GM19023 (cell line): ENCODE data around the gene BOC.

Source experiments
- ATAC-seq: cut with Tn5 transposase; IDR thresholded peaks from one replicate; pipeline ENCODE4 v1.9.1; 2021; ENCODE audit warnings: mild to moderate bottlenecking, moderate library complexity; ENCODE audit not compliant: unreplicated experiment

Gene BOC

DNA sequence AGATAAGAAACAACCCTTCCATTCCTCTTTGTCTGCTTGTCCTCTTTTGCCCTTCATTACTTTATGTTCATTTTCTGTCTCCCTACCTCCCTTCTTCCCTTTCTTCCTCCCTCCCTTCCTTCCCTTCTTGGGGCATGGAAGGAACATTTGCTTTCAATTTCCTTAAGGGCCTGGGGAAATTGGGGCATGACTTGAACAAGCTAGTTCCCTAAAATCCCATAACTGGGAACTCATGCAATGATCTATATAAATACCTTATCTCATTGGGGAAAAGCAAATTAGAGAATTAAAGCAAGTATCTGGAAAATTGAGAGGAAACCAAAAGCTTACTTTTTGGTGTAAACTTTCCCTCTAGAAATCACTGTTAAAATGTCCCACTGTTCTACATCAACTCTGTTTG lies 35.7 kb downstream of the BOC start:
- no peak for ATAC-seq

DNA sequence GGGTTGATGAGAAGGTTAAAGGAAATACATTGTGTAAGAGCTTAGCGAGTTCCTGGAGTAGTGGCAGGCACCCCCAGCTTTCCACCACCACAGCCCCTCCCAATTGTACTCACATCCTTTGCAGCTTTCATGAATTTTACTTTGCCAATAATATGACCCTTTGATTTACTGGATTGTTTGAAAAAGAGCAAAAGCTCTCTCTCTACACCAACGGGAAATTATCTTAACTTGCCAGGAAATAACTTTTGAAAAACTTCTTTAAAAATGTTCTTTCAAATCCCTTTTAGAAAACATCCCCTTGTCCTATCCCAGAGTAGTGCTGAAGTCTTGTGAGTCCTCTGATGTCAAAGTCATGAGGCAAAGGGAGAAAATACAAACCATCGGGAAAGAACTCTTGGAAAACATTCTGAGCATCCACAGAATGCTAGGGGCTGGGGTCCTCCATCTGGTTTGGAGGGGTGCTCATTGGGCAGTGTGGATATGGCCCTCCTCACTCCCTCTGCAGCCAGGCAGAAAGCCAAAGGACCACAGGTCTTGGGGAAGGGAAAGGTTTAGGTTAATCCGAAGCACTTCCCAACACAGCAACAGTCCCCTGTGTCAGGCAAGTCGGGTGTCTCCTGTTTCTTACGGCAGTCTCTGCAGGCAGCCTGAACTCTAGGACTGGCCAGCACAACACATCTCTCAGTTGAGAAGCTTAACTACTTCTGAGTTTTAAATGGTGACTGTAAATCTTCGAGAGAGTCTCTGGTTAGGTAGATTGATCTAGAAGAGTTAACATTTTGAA lies 36.5 kb downstream of the BOC start:
- no peak for ATAC-seq

DNA sequence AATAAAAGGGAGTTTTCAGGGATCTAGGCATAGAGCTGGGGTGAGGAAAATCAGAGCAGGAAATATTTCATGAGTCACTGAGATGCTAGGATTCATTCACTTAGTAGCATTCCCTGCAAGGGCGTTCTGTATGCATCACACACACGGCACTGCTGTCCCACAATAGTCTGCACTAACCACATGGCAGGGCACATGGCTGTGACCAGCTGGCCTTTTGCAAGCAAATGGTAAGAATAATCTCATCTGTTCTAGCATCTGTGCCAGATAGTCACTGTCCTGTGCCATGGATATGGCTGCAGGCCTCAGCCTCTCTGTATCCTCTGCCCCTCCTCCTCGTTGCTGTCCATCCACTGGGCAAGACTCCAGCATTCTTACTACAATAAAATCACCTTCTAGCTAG lies 37.8 kb downstream of the BOC start:
- ATAC-seq, result no peak

DNA sequence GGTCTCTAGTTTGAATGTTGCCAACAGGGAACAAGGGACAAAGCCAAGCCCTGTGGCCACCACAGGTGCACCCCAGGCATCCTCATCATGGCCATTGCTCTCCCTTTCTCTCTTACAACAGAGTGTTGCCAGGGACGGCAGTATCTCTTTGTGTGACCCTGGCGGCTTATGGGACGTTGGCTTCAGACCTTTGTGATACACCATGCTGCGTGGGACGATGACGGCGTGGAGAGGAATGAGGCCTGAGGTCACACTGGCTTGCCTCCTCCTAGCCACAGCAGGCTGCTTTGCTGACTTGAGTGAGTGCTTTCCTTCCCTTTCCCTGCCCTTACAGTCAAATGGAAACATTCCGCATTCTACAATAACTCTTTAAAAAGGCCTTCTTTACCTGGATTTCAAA lies 38.2 kb downstream of the BOC start:
- ATAC-seq, result no peak

DNA sequence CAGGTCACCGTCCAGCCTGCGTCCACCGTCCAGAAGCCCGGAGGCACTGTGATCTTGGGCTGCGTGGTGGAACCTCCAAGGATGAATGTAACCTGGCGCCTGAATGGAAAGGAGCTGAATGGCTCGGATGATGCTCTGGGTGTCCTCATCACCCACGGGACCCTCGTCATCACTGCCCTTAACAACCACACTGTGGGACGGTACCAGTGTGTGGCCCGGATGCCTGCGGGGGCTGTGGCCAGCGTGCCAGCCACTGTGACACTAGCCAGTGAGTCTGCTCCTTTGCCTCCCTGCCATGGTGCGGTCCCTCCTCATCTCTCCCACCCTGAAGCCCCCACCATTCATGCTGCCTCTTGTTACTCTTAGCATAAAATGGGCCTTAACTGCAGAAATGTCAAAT lies 39.2 kb downstream of the BOC start:
- ATAC-seq, result no peak

DNA sequence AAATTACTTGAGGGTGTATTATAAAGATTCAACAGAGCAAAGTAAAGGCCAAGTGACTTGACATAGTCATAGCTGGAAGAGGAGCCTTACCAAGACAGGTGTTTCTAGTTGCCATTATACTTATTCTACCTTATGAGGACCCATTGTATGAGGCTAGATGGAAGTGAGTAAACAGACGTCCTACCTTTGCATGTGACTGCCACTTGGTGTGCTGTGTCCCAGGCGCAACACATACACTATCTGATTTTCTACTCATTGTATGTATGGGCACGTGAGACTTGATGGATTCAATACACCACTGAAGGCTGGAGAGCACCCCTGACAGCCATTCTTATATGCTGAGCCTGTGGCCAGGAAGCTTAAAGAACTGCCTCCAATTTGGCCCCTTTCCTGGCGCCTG lies 40.5 kb downstream of the BOC start:
- no peak for ATAC-seq

DNA sequence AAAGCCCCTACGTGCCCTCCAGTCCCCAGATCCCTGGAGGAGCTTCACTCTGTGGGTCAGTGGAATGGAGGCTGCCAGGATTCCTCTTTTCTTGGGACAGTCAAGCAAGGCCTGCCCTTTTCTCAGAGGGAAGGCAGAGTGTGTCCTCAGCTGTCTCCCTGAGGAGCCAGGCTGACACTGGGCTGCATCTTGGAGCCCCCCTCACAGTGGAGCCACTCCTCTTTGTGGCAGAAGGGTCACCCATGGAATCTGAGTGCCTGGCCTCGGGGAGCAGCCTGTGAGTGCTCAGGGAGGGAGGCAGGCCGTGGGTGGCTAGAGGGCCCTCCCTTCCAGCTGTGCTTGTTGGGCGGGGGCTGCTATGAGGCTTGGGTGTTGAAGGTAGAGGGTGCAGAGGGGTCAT lies 41.2 kb downstream of the BOC start:
- ATAC-seq, result no peak

DNA sequence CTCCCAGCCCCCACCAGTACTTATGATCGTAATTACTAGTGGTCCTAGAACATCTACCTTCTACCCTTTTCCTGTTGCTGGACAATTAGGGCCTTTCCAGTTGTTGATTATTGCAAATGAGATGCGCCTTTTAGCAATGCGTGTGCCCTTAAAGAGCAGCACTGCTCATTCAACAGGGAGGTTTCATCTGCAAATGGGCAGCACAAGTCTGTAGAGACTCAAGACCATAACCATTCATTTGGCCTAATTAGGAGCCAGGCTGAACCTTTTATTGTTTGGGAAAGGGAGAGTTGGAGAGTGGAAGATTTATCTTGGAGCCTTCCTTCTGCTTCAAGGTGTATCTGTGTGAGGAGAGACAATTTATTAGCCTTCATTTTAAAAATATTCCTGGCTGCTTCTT lies 42.3 kb downstream of the BOC start:
- ATAC-seq, result no peak

DNA sequence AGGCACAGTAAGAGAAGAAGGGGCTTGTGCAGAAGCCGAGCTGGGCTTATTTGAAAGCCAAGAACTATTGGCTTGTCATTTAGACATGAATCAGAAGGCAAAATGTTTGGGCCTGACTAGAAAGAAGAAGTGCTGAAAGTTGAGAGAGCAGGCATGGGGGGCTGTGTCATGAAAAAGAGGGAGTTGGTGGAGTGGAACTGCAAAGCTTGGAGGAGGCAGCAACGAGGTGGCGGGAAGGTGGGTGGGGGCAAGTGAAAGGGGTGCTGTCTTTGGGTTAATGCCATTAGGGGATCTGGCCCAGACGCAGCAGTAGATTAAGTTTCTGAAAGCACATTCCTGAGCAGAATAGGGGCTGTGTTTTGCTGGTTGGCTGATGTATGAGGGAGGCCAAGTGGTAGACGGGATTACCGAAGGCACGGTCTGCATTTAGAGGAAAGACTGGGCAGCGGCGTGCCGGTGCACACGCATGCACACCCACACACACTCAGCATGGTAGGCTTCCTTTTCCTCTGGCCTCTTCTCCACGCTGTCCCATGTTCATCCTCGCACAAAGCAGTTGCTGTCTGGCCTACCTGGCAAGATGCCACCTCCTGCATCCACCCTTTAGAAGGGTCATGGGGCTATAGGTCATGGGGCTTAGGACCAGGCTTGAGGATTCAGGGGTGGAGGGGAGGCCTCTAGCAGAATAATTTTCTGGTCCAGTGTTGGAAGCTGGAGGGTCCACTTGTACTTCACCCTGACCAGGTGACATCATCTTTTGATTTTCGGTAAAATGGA lies 43.0 kb downstream of the BOC start:
- no peak for ATAC-seq

DNA sequence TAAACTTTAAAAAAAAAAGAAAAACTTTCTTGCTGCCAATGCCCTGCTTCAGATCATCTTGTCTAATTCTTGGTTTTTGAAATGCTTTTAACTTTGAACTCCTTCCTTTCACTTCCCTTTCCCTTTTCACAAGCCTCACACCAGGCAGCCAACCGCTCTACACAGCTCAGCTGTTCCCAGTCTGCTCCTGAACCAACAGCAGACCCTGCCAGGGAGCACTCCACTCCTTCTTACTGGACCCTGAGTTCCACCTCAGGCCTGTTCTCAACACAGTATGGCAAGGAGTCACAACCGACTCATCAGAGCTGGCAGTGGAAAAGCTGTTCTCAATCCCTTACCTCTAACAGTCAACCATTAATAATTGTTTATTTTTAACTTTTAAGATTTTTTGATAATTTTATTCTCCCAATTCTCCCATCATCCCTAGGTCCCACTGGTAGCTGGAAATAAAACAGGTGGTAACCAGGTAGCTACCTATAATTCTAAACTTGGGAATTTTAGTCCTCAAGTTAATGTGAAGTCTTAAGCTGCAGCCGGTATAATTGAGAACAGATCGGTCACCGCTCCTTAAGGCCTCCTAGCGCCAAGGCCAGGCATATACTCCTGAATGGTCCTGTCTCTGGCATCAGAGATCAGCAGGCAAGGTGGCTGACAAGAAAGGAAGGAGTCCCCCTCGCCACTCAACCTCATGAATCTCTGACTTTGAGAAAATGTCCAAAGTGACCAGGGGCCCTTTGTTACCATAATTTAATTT lies 43.9 kb downstream of the BOC start:
- no peak for ATAC-seq

DNA sequence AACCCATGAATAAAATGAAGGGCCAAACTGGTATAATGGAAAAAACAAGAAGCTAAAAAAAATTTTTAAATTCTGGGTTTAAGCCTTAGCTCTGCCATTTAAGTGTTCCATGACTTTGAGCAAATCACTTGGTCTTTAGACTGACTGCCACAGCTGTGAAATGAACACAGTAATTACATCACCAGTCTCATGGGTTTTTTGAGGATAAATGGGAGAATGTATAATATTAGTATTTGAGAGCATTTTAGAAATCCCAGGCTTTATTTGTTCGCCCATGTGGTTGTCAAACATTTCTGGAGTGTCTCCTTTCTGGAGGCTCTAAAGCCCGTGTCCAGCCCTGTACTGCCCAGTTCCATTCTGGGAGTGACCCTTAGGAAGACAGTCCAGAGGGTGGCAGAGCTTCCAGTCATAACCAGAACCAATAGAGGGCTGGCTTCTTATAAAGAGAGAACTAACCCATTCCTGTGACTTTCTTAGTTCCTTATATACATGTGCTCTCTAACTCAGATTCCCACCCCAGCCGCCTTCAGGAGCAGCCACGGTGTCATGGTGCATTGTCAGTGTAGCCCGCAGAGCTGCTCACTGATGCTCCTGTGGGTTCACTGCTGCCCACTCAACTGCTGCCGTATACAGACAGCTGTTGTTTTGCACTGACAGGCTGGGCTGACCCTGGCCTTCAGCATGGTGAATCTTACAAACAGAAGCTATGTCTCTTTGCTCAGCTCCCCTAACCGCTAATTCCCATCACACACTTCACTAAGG lies 44.7 kb downstream of the BOC start:
- no peak for ATAC-seq

DNA sequence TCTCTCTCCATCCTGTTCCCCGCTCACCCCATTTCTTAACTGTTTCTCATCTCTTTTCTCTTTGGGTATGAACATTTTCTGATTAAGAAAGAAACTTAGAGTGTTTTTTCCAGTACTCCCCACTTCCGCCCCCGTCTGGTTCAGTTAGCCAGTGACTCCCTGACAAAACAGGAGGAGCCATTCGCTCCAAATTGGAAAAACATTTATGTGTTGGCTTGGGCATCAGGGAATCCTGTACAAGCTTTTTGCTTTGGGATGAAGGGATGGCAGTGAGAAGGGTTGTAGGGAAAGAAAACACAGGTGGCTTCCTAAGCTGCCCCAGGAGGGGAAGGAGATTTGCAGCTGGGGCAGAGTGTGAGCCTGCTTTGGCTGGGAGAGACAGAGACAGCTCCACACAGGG lies 47.0 kb downstream of the BOC start:
- ATAC-seq, result no peak

DNA sequence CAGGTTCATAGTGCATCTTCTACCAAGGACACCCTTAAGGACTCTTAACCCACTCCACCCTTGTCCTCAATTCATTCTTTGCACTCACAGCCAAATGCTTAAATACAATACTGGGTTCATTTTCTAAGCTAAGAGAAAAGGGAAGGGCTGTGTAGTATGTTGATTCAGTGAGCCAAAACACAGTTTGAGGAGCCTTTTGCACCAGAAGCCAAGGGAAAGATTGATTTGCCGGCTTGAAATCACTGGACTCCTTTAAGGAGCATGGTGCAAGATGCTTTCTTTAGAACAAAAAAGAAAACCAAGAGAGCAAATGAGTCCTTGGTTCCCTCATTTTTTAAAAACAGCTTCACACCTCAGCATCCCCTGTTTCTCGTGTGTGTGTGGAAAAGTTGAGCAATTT lies 47.8 kb downstream of the BOC start:
- no peak for ATAC-seq

DNA sequence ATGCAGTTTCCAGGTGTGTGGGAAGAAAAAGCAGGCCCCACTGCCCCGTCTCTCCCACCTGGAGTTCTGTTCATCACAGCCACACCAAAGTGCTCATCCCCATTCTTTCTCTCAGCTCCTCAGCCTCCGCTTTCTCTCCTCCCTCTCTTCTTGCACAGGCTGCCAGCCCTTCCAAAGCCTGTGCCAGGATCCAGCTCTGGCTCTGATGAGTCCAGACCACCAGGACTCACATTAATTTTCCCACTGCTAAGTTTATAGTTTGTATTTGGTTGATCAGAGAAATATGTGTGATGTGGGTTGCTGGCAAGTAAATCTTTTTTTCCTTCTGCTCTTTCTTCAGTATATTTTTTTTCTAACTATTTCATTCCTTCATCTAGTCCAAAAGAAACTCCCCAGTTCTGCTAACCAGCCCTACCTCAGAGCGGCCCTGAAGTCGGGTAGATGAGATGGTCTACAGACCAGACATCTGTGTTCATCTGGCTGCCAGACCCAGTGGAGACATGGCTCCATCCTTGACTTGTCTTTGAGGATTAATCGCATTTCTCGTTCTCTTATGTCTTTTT lies 49.8 kb downstream of the BOC start:
- no peak for ATAC-seq

DNA sequence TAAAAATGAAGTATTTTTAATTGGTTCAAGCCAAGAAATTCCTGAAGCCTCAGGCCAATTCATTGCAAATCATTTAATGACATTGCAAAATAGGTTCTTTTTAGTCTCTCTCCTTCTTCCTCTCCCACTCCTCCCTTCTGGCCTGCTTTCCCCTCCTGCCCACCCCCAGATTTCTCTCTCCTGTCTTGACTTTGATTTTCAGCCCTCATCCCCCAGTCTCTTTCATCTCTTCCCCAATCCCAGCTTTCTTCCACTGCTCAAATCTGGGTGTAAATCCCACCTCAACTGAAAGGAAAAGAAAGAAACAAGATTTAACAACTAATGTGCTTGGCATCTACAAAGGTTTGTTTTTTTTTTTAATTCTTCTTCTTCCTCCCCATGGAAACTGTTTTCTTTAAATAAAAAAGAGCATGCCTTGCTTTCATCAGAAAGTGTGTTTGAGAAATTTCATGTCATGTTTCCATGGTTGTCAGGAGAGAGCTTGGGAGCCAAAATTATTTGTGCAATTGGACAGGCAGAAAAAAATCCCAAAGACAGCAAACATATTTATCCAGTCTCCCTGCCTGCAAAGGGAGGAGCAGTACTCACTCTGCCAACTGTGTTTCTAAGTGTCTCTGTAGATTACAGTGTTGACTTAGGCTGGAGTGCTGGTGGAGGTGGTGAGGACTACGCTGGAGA lies 50.4 kb downstream of the BOC start:
- no peak for ATAC-seq

DNA sequence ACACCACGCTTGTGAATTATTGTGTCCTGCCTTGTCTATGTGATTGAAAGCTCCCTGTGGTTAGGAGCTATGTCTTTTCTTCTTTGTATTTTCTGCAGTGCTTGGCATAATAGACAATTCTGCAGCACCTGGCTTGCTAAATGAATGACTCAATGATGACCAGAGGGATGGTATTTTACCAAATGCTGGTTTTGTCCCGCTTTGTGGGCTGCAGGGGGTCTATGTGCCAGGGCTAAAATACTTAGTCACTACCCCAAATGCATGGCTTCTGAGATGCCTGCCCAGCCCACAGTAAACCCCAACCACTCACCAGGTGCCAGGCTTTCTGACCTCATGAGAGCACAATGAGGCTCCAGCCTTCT lies 50.9 kb downstream of the BOC start:
- no peak for ATAC-seq

DNA sequence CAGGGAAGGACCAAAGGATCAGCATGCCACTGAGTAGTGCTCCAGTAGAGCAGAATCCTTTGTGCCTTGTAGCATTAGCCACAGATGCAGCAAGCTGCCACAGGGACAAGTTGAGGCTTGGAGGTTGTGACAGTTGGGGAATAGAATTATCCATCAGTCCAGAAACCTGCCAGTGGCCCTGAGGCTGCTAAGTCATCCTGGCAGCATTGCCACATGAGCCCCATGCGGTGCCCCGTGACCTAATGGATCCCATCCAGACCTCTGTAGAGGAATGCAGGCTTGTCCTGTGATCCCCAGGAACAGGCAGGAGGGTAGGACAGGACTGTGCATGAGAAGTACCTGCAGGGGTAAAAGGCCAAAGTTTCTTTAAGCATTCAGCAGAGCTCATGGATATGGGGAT lies 51.7 kb downstream of the BOC start:
- no peak for ATAC-seq

DNA sequence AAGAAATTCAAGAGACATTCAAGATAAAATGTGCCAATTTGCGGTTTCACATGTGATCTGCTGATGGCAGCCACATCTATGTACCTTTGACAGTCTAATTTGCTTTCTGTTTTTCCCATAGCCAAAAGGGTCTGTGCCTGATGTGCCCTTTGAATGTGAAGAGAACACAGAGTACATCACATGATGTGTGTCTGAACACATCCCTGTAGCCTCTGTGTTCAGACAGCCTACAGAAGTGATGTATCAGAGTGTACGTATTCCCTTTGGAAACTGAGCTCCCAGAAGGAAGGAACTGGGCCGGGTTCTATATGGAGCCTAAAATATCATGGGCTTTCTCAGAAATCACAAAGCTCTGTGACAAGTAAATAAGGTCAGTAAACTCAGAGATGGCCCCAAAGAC lies 52.4 kb downstream of the BOC start:
- no peak for ATAC-seq

DNA sequence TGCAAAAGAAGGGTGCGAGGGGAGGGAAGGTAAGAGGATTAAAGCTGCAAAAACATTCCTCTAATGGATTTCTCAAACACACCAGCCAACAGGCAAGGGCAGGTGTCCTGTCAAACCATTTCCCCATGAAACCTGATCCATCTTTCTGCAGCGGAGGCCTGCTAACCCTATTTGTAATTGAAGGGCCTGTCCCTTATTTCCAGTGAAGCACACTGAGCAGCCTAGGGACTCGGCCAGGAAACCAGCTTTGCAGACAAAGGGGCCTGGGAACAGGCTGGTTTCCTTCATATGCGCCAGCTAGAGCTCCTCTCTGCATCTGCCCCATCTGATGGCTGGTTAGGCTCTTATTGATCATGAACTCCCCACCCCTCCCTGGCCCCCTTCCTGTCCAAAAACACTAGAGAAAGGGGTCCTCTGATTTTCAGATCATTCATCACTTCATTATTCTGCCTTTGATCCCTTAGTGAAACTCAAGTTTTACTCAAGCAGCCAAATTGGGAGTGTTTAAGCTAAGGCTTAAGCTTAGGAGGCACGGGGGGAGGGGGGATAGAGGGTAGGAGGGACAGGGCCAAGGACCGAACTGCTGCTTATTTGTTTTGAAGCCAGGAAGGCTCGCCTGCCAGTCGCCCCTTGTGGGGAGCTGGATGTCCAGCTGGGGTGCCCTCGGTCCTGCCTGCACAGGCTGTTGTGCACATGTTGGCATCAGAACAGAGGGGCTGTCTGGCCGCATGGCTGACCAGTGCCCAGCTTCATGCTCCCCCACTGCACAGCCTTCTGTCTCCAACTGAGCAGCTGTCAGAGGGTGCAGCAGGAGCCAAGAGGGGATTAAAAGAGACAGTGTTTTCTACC lies 53.1 kb downstream of the BOC start:
- no peak for ATAC-seq
